Transverse colon (tissue), 4 donors: ENCODE measurements around the gene ALKBH3. TPM values are rescaled to one million over a fixed set of nuclear protein-coding genes. Genes with fewer than 3 reads are reported as not detected.

Experiments used
- DNase-seq: peaks from one replicate; pipeline ENCODE4 v3.0.0-alpha.2; 2019
- H3K27ac ChIP-seq, 4 donors: fragments of 200-600 bp; sonication (generic); 2 replicates each; pipeline ENCODE4 v1.5.1; 2016 to 2018; ENCODE audit warnings: inconsistent platforms in 4 of 4
- H3K27me3 ChIP-seq: fragments of 200-600 bp; sonication (generic); 2 replicates; pipeline ENCODE4 v1.5.1; 2017; ENCODE audit warnings: inconsistent platforms
- H3K36me3 ChIP-seq, 4 donors: fragments of 200-600 bp; sonication (generic); 2 replicates each; pipeline ENCODE4 v1.5.1; 2017 to 2019; ENCODE audit warnings: inconsistent platforms in 4 of 4
- H3K4me1 ChIP-seq, 4 donors: fragments of 200-600 bp; sonication (generic); 2 replicates each; pipeline ENCODE4 v1.5.1; 2017 to 2020; ENCODE audit warnings: inconsistent platforms in 4 of 4
- H3K4me3 ChIP-seq, 4 donors: fragments of 200-600 bp; sonication (generic); 1 replicate in 1 of 4; 2 replicates in 3 of 4; pipeline versions ENCODE4 v1.5.1 to v1.6.1; 2017 to 2019; ENCODE audit warnings: inconsistent platforms in 4 of 4
- H3K9me3 ChIP-seq, 2 donors: fragments of 200-600 bp; sonication (generic); 2 replicates each; pipeline ENCODE4 v1.5.1; 2017 to 2019; ENCODE audit warnings: inconsistent platforms in 2 of 2
- EP300 ChIP-seq: sonication (generic); formaldehyde crosslinking; IDR thresholded peaks from one replicate; pipeline ENCODE4 v1.6.1; 2017; ENCODE audit warnings: antibody characterized with exemption, low read depth
- POLR2A ChIP-seq: fragments of 450-650 bp; IDR thresholded peaks from one replicate; pipeline ENCODE4 v1.6.1; 2016; ENCODE audit warnings: antibody characterized with exemption, mild to moderate bottlenecking, moderate library complexity
- POLR2AphosphoS5 ChIP-seq, 3 donors: sonication (generic); formaldehyde crosslinking; IDR thresholded peaks; one replicate each; pipeline ENCODE4 v1.6.1; 2016; ENCODE audit warnings: antibody characterized with exemption in 3 of 3
- WGBS, 2 donors: methylation state at CpG; one replicate each; pipeline ENCODE4 v1.1.5; 2018; ENCODE audit warnings: low coverage in 1 of 2; 5-methylcytosine and 5-hydroxymethylcytosine counted together
- in situ Hi-C, 4 donors: fragments of 200-750 bp; cut with MboI; loops; one replicate each; pipeline versions ENCODE4 v1.15.0 to v1.15.1; 2017; ENCODE audit warnings: low sequenced_read_pairs in 3 of 4, low pct_ligation_motif_present in 1 of 4, low pct_unique_long_range_greater_than_20kb in 1 of 4
- intact Hi-C: fragments of 100-400 bp; cut with DNase I; formaldehyde crosslinking; loops from one replicate; pipeline ENCODE4 v1.15.1; 2023; ENCODE audit warnings: low total_unique reads
- total RNA-seq, 4 donors: library from RNA; depleted of rRNA; stranded (reverse); fragments of >200 nt; gene quantifications; one replicate each; pipeline ENCODE4 v1.1.0, GENCODE V29; 2016
- TF ChIP-seq, protein P1 (sequence below), 5 experiments: fragments of 200-600 bp in 3 of 5; fragments of 450-650 bp in 2 of 5; sonication (generic) in 3 of 5; IDR thresholded peaks; 1 replicate in 2 of 5; 2 replicates in 3 of 5; pipeline ENCODE4 v1.5.1; 2016 to 2017; ENCODE audit warnings: antibody characterized with exemption in 5 of 5, inconsistent platforms in 3 of 5, mild to moderate bottlenecking in 2 of 5, moderate library complexity in 1 of 5

ALKBH3 gene
- total RNA-seq, 4 donors from 2014 or later: 7.2 to 27.6 (median 23.5) TPM

DNA sequence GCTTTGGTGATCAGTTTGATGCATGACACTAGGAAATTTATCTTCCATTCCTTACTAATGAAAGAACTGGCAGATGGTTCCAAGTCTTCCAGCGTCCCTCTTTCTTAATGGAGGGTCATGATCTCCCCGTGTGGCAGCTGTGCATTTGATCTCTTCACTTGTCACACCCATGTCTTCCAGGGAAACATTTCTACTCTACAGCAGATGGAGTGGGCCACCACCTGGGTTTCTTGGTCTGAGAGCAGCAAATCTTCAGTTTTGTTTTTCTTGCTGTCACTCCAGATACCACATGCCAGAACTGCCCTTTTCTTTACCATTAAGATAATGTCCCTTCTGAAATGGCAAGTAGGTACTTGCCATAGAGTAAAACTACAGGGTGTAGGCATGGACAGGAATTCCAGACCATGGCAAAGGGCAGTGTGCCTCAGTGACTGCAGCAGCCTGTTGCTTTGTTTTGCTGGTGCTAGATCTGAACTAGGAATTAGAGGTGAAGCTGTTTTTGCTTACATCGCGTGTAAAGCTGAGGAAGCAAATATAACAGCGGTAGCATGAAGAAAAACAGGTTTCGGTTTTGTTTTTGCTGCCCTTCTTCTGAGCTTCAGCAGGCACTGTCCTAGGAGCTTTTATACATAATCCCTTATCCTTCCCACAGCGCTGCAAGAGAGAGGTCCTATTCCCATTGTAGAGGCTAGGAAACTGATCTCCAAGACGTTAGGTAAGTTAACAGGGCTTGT lies 41.1 kb downstream of the ALKBH3 start:
- no peaks in the 10 kb centered on the region for H3K9me3 ChIP-seq
- no peak for DNase-seq
- TF ChIP-seq EP300 (no peak), POLR2AphosphoS5 (IDR thresholded peaks at IDR 0.05) (no peak), POLR2A (no peak)
- TF ChIP-seq, protein P1, sequence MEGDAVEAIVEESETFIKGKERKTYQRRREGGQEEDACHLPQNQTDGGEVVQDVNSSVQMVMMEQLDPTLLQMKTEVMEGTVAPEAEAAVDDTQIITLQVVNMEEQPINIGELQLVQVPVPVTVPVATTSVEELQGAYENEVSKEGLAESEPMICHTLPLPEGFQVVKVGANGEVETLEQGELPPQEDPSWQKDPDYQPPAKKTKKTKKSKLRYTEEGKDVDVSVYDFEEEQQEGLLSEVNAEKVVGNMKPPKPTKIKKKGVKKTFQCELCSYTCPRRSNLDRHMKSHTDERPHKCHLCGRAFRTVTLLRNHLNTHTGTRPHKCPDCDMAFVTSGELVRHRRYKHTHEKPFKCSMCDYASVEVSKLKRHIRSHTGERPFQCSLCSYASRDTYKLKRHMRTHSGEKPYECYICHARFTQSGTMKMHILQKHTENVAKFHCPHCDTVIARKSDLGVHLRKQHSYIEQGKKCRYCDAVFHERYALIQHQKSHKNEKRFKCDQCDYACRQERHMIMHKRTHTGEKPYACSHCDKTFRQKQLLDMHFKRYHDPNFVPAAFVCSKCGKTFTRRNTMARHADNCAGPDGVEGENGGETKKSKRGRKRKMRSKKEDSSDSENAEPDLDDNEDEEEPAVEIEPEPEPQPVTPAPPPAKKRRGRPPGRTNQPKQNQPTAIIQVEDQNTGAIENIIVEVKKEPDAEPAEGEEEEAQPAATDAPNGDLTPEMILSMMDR (IDR thresholded peaks at IDR 0.05): no peak
- 70 to 81% methylated on average over 4 to 8 of the region's 8 CpGs for WGBS, 2 donors
- peaks cover 13 to 68% (median 19%) of the 10 kb centered on the region in 4 donors for H3K4me1 ChIP-seq
- H3K4me3 ChIP-seq: no peak overlapping the region
- H3K27ac ChIP-seq: peak overlapping the region; percentile 79 to 90 (median 84)
- in situ Hi-C loops (no loop called here), intact Hi-C loops (no loop called here)
- H3K27me3 ChIP-seq: no peaks in the 10 kb centered on the region
- H3K36me3 ChIP-seq: peaks cover 0 to 11% (median 0%) of the 10 kb centered on the region in 4 donors

DNA sequence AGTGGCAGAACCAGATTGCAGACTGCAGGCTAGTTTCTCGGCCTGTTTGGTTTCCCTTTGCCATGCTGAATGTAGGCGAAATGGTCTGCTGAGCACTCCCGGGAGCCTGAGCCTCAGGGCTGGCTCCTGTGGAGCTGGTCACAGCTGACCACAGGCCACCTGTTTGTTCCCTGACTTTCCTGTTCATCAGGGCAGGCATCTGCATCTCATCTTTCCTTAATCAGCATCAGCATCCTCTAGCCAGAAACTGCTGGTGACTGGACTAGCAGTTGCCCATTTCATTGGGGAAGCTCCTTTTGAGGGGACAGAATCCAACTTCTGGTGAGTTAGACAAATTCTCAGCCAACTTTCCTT lies 41.6 kb downstream of the ALKBH3 start:
- peaks cover 13 to 66% (median 19%) of the 10 kb centered on the region in 4 donors for H3K4me1 ChIP-seq
- H3K27me3 ChIP-seq: no peaks in the 10 kb centered on the region
- WGBS, 2 donors: 60 to 64% methylated on average over 1 to 3 of the region's 3 CpGs
- DNase-seq: no peak
- H3K36me3 ChIP-seq: peaks cover 0 to 11% (median 0%) of the 10 kb centered on the region in 4 donors
- no peak overlapping the region for H3K4me3 ChIP-seq
- no peaks in the 10 kb centered on the region for H3K9me3 ChIP-seq
- TF ChIP-seq POLR2AphosphoS5 (IDR thresholded peaks at IDR 0.05): no peak
- no peak for TF ChIP-seq POLR2A
- no peak for TF ChIP-seq EP300
- TF ChIP-seq, protein P1 (IDR thresholded peaks at IDR 0.05): no peak
- peak overlapping the region; percentile 79 to 90 (median 84) for H3K27ac ChIP-seq
- intact Hi-C loops (no loop called here), in situ Hi-C loops (no loop called here)

DNA sequence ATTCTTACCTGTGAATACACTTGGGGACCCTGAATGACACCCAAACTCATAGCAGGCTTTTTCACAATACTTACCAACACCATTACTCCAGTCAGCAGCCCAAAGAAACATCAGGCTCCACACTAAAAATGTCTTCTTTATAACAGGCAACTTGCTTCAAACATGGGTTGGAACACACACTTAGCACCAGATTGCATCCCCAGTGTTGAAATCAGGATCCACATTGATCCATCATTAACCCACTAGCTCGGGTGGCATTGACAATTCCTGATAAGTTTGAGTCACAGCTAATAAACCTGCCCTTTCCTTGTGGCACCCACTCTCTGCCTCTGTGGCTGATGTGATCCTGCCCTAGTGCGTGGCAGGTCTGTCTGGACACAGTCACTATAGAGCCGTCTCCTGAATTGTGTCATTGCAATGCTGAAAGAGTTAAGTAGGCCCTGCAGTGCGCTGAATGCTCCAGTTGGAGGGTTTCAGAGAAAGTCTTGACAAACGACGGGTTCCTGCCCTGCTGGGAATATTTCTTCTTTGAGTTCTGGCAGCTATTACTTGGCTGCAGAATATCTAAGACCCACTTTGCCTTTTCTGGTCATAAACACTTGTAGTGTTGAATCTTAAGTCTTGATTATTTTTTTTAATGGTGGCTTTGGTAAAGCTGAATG lies 42.2 kb downstream of the ALKBH3 start:
- Histone ChIP-seq H3K36me3 (peaks cover 0 to 11% (median 0%) of the 10 kb centered on the region in 4 donors), H3K27me3 (no peaks in the 10 kb centered on the region), H3K27ac (peak overlapping the region; percentile 79 to 90 (median 84)), H3K4me3 (no peak overlapping the region), H3K9me3 (no peaks in the 10 kb centered on the region), H3K4me1 (peaks cover 13 to 60% (median 19%) of the 10 kb centered on the region in 4 donors)
- TF ChIP-seq EP300: no peak
- TF ChIP-seq POLR2A: no peak
- TF ChIP-seq POLR2AphosphoS5 (IDR thresholded peaks at IDR 0.05): no peak
- TF ChIP-seq, protein P1 (IDR thresholded peaks at IDR 0.05): no peak
- no peak for DNase-seq
- WGBS, 2 donors: 69% methylated on average over 6 of the region's 6 CpGs; no CpG with 5 or more reads in 1 of the 2 donors
- in situ Hi-C loops: no loop called here
- intact Hi-C loops: no loop called here

DNA sequence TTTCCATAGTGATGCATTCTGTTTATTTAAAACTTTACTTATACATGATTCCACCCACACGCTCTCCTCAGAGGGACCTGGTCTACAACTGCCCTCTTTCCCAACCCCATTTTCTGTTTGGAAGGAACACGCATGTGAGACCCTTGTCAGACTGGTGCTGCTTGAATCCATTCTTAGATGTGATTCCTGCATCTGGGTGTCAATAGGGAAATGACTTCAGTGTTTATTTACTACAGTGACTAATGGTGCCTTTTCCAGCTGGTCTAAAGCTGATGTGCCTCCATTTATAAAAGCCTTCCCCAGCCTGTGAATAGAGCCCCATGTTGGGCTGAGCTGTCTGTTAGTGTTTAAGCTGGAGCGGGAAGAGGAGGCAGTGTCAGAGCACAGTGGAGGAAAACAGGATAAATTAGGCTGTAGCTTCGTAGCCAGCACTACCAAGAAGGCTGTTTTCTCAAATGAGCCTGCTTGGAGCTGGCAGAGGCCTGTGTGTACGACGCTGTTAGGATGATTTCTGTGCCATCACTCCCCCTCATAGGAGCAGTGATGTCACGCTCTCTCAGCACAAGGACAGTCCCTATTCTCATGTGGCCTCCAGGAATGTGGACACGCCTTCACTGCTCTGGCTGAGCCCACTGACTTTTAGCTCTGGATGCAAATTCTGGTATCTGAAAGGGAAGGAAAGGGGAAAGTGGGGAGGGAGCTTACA lies 42.9 kb downstream of the ALKBH3 start:
- intact Hi-C loops (no loop called here), in situ Hi-C loops (no loop called here)
- no peak for TF ChIP-seq POLR2AphosphoS5 (IDR thresholded peaks at IDR 0.05)
- no peak for TF ChIP-seq EP300
- TF ChIP-seq, protein P1 (IDR thresholded peaks at IDR 0.05): no peak
- TF ChIP-seq POLR2A: no peak
- DNase-seq: no peak
- Histone ChIP-seq H3K27me3 (no peaks in the 10 kb centered on the region), H3K4me3 (no peak overlapping the region), H3K9me3 (no peaks in the 10 kb centered on the region), H3K27ac (peak overlapping the region; percentile 79 to 90 (median 84)), H3K36me3 (peaks cover 0 to 11% (median 0%) of the 10 kb centered on the region in 4 donors), H3K4me1 (peaks cover 13 to 55% (median 19%) of the 10 kb centered on the region in 4 donors)
- WGBS, 2 donors: 65 to 66% methylated on average over 2 to 8 of the region's 8 CpGs
